HUES48 (cell line): ENCODE data around the gene PXDC1.

Experiments used
- H3K27ac ChIP-seq: one replicate; pipeline ENCODE4 v1.7.0; 2013; ENCODE audit warnings: low read depth, low read length, inconsistent platforms
- H3K27me3 ChIP-seq: 2 replicates; pipeline ENCODE4 v1.6.1; 2013; ENCODE audit warnings: mild to moderate bottlenecking, low read length; ENCODE audit not compliant: control insufficient read depth, insufficient read depth
- H3K36me3 ChIP-seq: 2 replicates; pipeline ENCODE4 v1.6.1; 2013; ENCODE audit warnings: low read length; ENCODE audit not compliant: control insufficient read depth, insufficient read depth
- H3K4me1 ChIP-seq: 2 replicates; pipeline ENCODE4 v1.6.1; 2013; ENCODE audit warnings: mild to moderate bottlenecking, low read length; ENCODE audit not compliant: control insufficient read depth, insufficient read depth
- H3K4me3 ChIP-seq: 2 replicates; pipeline ENCODE4 v1.5.1; 2013; ENCODE audit warnings: mild to moderate bottlenecking, low read depth, low read length
- H3K9ac ChIP-seq: 2 replicates; pipeline ENCODE4 v1.6.1; 2013; ENCODE audit warnings: mild to moderate bottlenecking, low read depth, low read length, moderate library complexity
- H3K9me3 ChIP-seq: 2 replicates; pipeline ENCODE4 v1.6.1; 2013; ENCODE audit warnings: low read length; ENCODE audit not compliant: control insufficient read depth, insufficient read depth

Gene PXDC1

DNA sequence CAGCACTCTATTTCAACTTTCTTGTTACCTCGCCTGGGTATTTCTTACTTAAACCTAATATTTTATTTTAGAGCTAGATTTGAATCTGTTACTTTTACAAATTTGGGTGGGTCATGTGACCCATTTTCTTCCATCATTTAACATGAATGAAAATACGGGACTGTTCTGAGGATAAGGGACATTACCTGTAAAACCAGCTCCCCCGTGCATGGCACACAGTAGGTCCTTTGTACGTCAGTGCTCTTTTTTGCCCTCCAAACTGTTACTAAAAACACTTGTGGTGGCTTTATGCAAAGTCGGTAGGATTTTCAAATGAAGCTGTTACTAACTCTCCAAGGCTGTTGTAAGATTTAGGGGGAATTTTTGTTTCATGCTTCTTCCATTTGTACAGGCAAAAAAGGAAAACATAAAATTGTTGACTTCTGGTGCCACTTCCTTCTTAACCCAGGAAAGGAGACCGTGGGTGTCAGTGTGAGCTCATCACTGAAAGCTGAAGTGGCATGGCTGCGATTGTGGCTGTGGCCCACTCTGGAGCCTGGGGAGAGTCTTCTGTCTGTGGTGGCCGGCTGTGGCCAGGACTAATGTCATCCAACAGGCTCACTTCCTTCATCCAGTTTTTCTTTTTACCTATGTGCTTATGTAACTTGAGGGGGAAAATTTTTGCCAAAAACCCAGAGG is 40.2 kb upstream of the PXDC1 start:
- H3K9me3 ChIP-seq = no peaks in the 10 kb centered on the region
- no peak overlapping the region for H3K4me3 ChIP-seq
- H3K36me3 ChIP-seq = no peaks in the 10 kb centered on the region
- H3K27me3 ChIP-seq = no peaks in the 10 kb centered on the region
- no peak overlapping the region for H3K9ac ChIP-seq
- H3K27ac ChIP-seq = no peak overlapping the region
- no peaks in the 10 kb centered on the region for H3K4me1 ChIP-seq

DNA sequence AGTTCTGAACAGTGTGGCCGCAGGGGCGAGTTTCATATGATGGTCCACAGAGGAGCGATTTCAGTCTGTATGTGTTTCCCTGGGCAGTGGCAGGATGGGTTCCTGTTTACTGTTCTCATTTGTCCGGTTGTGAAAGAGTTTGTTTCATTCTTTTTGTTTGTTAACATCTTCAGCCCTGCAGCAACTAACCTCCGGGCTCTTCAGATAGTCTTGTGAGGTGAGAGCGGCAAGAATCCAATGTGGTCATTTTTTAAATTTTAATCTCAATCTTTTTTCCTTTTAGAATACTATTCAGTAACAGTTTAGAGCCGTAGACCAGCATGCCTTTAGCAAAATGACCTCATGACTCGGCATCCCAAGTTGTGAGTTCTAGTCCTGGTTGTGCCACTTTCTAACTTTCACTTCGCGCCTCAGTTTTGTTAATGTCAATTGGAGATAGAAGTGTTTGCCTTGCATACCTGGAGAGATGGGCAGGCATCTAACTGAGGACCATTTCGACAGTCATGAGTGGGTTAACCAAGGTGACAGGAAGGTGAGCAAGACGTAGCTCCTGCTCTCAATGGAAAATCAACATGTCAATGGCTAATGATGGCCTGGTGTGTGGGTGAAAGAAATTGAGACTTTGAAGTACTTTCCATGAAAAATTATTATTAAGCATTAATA is 38.5 kb upstream of the PXDC1 start:
- Histone ChIP-seq H3K36me3 (no peaks in the 10 kb centered on the region), H3K4me3 (no peak overlapping the region), H3K27ac (no peak overlapping the region), H3K9ac (no peak overlapping the region), H3K27me3 (no peaks in the 10 kb centered on the region), H3K4me1 (no peaks in the 10 kb centered on the region), H3K9me3 (no peaks in the 10 kb centered on the region)

DNA sequence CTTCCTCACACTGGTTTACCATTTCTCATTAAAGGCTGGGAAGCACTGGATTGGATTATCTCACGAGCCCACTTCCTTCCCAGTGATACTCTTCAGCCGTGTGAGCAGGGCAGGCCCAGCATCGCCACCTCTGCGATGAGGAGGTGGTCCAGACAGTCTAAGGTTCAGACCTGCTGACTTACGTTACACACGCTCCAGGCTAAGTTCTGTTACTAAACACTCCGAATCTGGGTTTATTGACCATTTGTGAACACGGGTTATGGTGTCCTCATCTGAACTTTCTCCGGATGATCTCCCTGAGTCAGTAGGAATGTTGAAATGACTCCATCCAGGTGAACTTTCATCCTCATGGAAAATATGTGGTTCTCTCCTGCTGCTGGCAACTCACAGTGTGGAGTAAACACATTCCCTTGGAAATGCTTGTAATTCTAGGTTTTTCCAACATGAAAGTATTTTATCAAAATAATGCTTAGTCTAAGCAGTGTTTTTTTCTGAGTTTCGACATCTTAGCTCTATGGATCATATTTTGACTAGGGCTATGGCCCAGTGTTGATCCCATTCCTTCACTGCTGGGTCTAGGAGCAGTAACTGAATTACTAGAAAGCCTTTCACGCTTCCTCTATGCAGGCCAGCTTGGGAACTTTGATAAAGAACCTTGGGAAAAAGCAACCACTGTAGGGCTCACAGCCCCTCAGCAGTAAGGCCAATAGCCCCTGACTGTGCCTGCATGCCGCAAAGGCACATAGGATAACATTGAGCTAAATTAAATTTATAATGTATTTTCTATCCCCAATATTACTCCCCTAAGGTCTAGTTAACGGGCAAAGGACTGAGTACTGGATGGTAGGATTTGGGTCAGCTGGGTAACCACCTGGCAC is 37.7 kb upstream of the PXDC1 start:
- no peaks in the 10 kb centered on the region for H3K27me3 ChIP-seq
- no peak overlapping the region for H3K9ac ChIP-seq
- no peak overlapping the region for H3K27ac ChIP-seq
- no peak overlapping the region for H3K4me3 ChIP-seq
- no peaks in the 10 kb centered on the region for H3K36me3 ChIP-seq
- no peaks in the 10 kb centered on the region for H3K9me3 ChIP-seq
- H3K4me1 ChIP-seq = no peaks in the 10 kb centered on the region

DNA sequence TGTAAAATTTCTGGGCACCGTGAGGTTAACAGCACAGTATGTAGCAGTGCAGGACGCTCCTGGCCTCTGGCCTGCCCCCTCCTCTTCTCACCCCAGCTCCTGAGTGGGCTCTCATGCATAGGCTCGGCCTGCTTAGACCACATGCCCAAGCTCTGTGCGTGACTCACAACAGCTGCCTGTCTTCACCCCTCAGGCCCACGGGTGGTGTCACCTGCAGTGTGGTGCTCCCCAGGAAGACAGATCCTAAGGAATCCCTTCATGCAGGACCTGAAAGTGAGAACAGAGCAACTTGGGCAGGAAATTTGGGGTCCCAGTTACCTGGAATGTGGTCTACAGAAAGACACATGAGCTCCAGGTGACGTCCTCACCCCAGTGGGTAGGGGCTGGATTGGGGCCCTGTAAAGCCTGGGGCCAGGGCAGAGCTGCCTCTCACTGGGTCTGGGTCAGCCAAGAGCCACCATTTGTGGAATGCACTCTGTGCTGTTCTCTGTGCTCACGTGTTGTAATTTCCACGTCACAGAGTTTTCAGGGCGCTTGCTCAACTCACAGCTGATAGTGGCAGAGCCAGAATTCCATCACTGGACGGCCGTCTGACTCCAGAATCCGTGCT is 37.0 kb upstream of the PXDC1 start:
- H3K9me3 ChIP-seq = no peaks in the 10 kb centered on the region
- H3K36me3 ChIP-seq = no peaks in the 10 kb centered on the region
- H3K4me3 ChIP-seq = no peak overlapping the region
- H3K27ac ChIP-seq = no peak overlapping the region
- no peaks in the 10 kb centered on the region for H3K4me1 ChIP-seq
- no peak overlapping the region for H3K9ac ChIP-seq
- H3K27me3 ChIP-seq = no peaks in the 10 kb centered on the region

DNA sequence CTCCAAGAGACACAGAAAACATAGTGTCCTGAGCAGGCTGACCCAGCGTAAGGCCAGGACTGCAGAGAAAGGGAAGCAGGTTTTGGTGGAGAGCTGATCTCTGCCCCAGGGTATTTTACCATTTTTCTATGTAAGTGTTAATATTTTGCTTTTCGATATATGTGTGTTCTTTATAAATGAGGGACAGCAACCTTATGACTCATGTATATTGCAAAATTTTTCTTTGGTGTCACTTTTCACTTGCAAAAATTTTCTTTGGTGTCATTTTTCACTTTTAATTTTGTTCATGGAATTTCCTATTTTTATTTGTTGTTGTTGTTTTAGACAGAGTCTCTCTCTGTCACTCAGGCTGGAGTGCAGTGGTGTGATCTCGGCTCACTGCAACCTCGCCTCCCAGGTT is 34.6 kb upstream of the PXDC1 start:
- Histone ChIP-seq H3K36me3 (no peaks in the 10 kb centered on the region), H3K27me3 (no peaks in the 10 kb centered on the region), H3K4me1 (no peaks in the 10 kb centered on the region), H3K9me3 (no peaks in the 10 kb centered on the region), H3K4me3 (no peak overlapping the region), H3K9ac (no peak overlapping the region), H3K27ac (no peak overlapping the region)

DNA sequence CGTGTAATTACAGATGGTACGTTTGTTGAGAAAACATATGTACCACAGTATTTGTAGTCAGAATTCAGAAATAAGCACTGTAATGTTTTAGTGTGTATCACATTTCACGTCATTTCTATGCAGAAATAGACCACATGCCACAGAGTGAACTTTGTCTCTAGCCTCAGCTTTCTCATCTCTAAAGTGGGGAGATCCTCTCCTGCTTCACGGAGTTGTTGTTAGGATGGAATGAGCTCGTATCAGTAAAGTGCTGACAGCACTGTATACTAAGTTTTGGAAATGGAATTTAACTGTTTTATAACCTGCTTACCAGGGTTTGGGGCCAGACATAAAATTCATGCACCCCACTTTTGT is 34.2 kb upstream of the PXDC1 start:
- Histone ChIP-seq H3K9ac (no peak overlapping the region), H3K4me1 (no peaks in the 10 kb centered on the region), H3K27ac (no peak overlapping the region), H3K9me3 (no peaks in the 10 kb centered on the region), H3K4me3 (no peak overlapping the region), H3K27me3 (no peaks in the 10 kb centered on the region), H3K36me3 (no peaks in the 10 kb centered on the region)

DNA sequence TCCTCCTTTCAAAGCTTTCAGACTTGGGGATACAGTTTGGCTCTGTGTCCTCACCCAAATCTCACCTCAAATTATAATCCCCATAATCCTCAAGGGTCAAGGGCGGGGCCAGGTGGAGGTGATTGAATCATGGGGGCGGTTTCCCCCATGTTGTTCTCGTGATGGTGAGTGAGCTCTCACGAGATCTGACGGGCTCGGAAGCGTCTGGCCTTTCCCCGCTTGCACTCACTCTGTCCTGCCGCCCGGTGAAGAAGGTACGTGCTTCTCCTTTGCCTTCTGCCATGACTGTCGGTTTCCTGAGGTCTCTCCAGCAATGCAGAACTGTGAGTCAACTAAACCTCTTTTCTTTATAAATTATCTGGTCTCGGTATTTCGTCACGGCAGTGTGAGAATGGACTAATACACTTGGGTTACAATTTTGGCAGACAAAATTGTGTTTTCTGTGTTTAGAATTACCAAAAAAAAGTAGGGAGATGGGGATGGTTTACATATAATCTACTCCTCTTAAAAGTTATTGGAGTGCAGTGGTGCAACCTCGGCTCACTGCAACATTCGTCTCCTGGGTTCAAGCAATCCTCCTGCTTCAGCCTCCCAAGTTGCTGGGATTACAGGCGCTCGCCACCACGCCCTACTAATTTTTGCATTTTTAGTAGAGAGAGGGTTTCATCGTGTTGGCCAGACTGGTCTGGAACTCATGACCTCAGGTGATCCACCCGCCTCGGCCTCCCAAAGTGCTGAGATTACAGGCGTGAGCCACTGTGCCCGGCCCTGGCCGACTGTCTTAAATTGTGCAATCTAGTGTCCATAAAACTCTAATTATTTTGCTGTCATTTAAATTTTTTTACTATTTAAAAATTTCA is 33.6 kb upstream of the PXDC1 start:
- H3K36me3 ChIP-seq = no peaks in the 10 kb centered on the region
- no peak overlapping the region for H3K9ac ChIP-seq
- H3K9me3 ChIP-seq = no peaks in the 10 kb centered on the region
- no peak overlapping the region for H3K27ac ChIP-seq
- H3K4me3 ChIP-seq = no peak overlapping the region
- H3K4me1 ChIP-seq = no peaks in the 10 kb centered on the region
- H3K27me3 ChIP-seq = no peaks in the 10 kb centered on the region

DNA sequence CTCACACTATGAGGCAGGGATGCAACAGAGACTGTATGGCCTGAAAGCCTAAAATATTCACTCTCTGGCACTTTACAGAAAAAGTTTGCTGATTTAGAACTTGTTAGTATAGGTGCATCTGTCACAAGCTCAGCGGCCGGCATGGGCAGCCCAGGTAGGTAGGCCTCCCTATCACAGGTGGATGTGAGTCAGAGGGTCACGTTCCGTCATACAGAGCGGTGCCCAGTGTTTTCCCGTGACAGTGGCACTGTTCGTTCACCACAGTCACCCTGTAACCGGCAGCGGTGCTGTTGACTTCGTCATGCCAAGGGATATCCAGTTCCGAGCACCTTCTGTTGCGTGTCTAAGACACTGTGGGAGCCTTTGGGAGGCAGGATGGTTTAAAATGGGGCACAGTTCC is 32.9 kb upstream of the PXDC1 start:
- no peak overlapping the region for H3K4me3 ChIP-seq
- no peaks in the 10 kb centered on the region for H3K4me1 ChIP-seq
- no peaks in the 10 kb centered on the region for H3K36me3 ChIP-seq
- no peak overlapping the region for H3K27ac ChIP-seq
- no peaks in the 10 kb centered on the region for H3K27me3 ChIP-seq
- H3K9me3 ChIP-seq = no peaks in the 10 kb centered on the region
- no peak overlapping the region for H3K9ac ChIP-seq

DNA sequence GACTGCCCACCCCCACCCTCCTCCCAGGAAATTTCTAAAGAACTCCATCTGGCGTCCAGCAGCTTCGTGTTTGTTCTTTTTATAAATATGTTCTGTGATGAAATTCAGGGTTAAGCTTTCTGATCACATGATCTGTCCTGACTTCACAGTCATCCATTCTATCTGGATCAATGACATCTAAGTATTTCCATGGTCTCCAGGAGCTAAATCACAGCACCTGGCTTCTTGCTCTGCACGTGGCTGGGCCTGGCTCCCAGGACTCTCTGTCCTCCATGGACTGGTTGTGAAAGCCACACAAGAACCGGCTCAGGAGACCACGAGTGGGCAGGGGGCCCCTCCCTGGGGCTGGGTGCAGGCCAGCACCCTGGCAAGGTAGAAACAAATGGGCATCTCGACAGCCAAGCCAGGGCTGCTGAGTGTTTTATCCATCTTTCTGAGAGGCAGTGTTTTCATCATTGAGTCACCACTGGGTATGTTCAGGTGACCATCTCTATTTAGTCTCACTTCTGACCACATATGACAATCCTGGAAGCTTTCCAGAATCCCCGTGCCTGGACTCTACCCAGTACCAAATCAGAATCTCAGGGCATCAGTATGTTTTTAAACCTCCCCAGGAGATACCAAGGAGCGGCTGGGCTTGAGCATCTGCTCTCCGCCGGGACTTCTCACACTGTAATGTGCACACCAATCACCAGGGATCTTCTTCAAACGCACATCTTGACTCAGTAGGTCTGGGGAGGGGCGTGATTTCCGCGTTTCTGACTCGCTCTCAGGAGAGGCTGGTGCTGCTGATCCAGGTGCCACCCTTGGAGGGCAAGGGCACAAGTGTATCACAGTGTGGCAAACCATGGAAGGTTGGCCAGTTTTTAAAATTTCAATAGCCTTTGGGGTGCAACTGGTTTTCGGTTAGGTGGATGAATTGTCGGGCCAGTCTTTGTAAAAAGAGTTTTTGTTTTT is 31.6 kb upstream of the PXDC1 start:
- Histone ChIP-seq H3K9ac (no peak overlapping the region), H3K9me3 (no peaks in the 10 kb centered on the region), H3K27ac (no peak overlapping the region)

More for the DNA sequence above, 31.6 kb upstream of the PXDC1 start:
- no peaks in the 10 kb centered on the region for H3K36me3 ChIP-seq
- H3K4me1 ChIP-seq = no peaks in the 10 kb centered on the region
- no peaks in the 10 kb centered on the region for H3K27me3 ChIP-seq
- no peak overlapping the region for H3K4me3 ChIP-seq
